HTERT RPE-1 (cell line): ENCODE data around the gene NANOGP8.
"Not testable (repeated sequence)": the region's sequence is repeated elsewhere in the genome, so short reads cannot be mapped to it uniquely, and the experiment has no call there.

Source experiments
- in situ Hi-C: fragments of 300-500 bp; cut with MboI; formaldehyde crosslinking; loops from 4 replicates; pipeline ENCODE4 v1.14.3; 2020; ENCODE audit warnings: low sequenced_read_pairs

NANOGP8 gene

GRCh38 chr15:35095941-35096340 lies 10.8 kb upstream of the NANOGP8 start:
- in situ Hi-C loops: no loop called here

- in situ Hi-C loops: no loop called here
These were observed 7.8 kb upstream of the NANOGP8 start for GRCh38 chr15:35092846-35093245.

GRCh38 chr15:35092311-35092710 lies 7.2 kb upstream of the NANOGP8 start:
- in situ Hi-C loops: no loop called here

- in situ Hi-C loops: no loop called here
These were observed 5.2 kb upstream of the NANOGP8 start for GRCh38 chr15:35090104-35090807.

- in situ Hi-C loops: no loop called here
These were observed 4.5 kb upstream of the NANOGP8 start for GRCh38 chr15:35089551-35089950.

GRCh38 chr15:35088329-35088728 lies 3.2 kb upstream of the NANOGP8 start:
- in situ Hi-C loops: no loop called here

GRCh38 chr15:35087759-35088158 lies 2.7 kb upstream of the NANOGP8 start:
- in situ Hi-C loops: no loop called here

- in situ Hi-C loops: not testable (repeated sequence)
These were observed 2.4 kb downstream of the NANOGP8 start for GRCh38 chr15:35082371-35083348.

- in situ Hi-C loops: not testable (repeated sequence)
These were observed 3.3 kb downstream of the NANOGP8 start for GRCh38 chr15:35081626-35082365.

GRCh38 chr15:35080226-35080625 lies 4.9 kb downstream of the NANOGP8 start:
- in situ Hi-C loops: no loop called here

- in situ Hi-C loops: no loop called here
These were observed 6.7 kb downstream of the NANOGP8 start for GRCh38 chr15:35078221-35078915.

GRCh38 chr15:35071106-35071505 lies 14.0 kb downstream of the NANOGP8 start:
- in situ Hi-C loops: no loop called here

- in situ Hi-C loops: no loop called here
These were observed 16.1 kb downstream of the NANOGP8 start for GRCh38 chr15:35068846-35069475.

GRCh38 chr15:35067496-35068347 lies 17.4 kb downstream of the NANOGP8 start:
- in situ Hi-C loops: no loop called here

GRCh38 chr15:35066094-35066493 lies 19.0 kb downstream of the NANOGP8 start:
- in situ Hi-C loops: no loop called here

GRCh38 chr15:35064576-35065190 lies 20.4 kb downstream of the NANOGP8 start:
- in situ Hi-C loops: no loop called here

- in situ Hi-C loops: no loop called here
These were observed 22.4 kb downstream of the NANOGP8 start for GRCh38 chr15:35062738-35063099.

- in situ Hi-C loops: no loop called here
These were observed 23.0 kb downstream of the NANOGP8 start for GRCh38 chr15:35061825-35062737.
